Loucy (cell line): ENCODE measurements around the gene GRPEL2.

Source experiments
- H2AFZ ChIP-seq: fragments of 200-600 bp; sonication (generic); 2 replicates; pipeline ENCODE4 v1.6.0; 2016; ENCODE audit warnings: antibody characterized with exemption, mild to moderate bottlenecking, low read length, moderate library complexity
- H3F3A ChIP-seq: fragments of 200-600 bp; 2 replicates; pipeline ENCODE4 v1.6.0; 2016; ENCODE audit warnings: antibody characterized with exemption, low read depth, mild to moderate bottlenecking
- H3K27me3 ChIP-seq: fragments of 200-600 bp; sonication (generic); 2 replicates; pipeline ENCODE4 v1.6.1; 2014; ENCODE audit warnings: low read length, mild to moderate bottlenecking; ENCODE audit not compliant: insufficient read depth, poor library complexity, severe bottlenecking
- H3K36me3 ChIP-seq: fragments of 200-600 bp; sonication (generic); 2 replicates; pipeline ENCODE4 v1.6.1; 2016; ENCODE audit warnings: low read length; ENCODE audit not compliant: insufficient read depth
- H3K4me1 ChIP-seq: fragments of 200-600 bp; sonication (generic); 2 replicates; pipeline ENCODE4 v1.5.1; 2014; ENCODE audit warnings: low read length, mild to moderate bottlenecking; ENCODE audit not compliant: insufficient read depth, poor library complexity, severe bottlenecking
- H3K4me2 ChIP-seq: fragments of 200-600 bp; sonication (generic); 2 replicates; pipeline ENCODE4 v1.6.0; 2014; ENCODE audit warnings: antibody characterized with exemption, low read length, low read depth, mild to moderate bottlenecking; ENCODE audit not compliant: poor library complexity, severe bottlenecking
- H3K4me3 ChIP-seq: fragments of 200-600 bp; sonication (generic); 2 replicates; pipeline ENCODE4 v1.5.1; 2014; ENCODE audit warnings: low read length, mild to moderate bottlenecking, mixed read lengths; ENCODE audit not compliant: poor library complexity, severe bottlenecking
- H3K79me2 ChIP-seq: fragments of 200-600 bp; sonication (generic); 2 replicates; pipeline ENCODE4 v1.6.1; 2014; ENCODE audit warnings: low read length; ENCODE audit not compliant: insufficient read depth
- H3K9ac ChIP-seq: fragments of 200-600 bp; sonication (generic); 2 replicates; pipeline ENCODE4 v1.6.0; 2014; ENCODE audit warnings: mild to moderate bottlenecking, low read depth, low read length, moderate library complexity; ENCODE audit not compliant: poor library complexity, severe bottlenecking
- H3K9me2 ChIP-seq: fragments of 200-600 bp; sonication (generic); replicated peaks from 2 replicates; pipeline ENCODE4 v1.6.1; 2016; ENCODE audit warnings: low read depth, low read length, mixed read lengths
- H3K9me3 ChIP-seq: fragments of 200-600 bp; sonication (generic); 2 replicates; pipeline ENCODE4 v1.6.1; 2014; ENCODE audit warnings: mild to moderate bottlenecking, antibody characterized with exemption, low read length, low read depth; ENCODE audit not compliant: insufficient read depth
- H4K20me1 ChIP-seq: fragments of 200-600 bp; sonication (generic); 2 replicates; pipeline ENCODE4 v1.6.0; 2014; ENCODE audit warnings: antibody characterized with exemption, low read length, mild to moderate bottlenecking; ENCODE audit not compliant: insufficient read depth, poor library complexity, severe bottlenecking
- CTCF ChIP-seq: fragments of 200-600 bp; sonication (generic); conservative IDR thresholded peaks from 2 replicates; pipeline ENCODE4 v1.5.1; 2014; ENCODE audit warnings: mild to moderate bottlenecking, antibody characterized with exemption, low read length
- EZH2phosphoT487 ChIP-seq: fragments of 200-600 bp; IDR thresholded peaks from 2 replicates; pipeline ENCODE4 v1.6.1; 2018; ENCODE audit warnings: antibody characterized with exemption, mild to moderate bottlenecking, moderate library complexity, borderline replicate concordance

GRPEL2 gene

GRCh38 chr5:149402291-149402690 lies 57.0 kb downstream of the GRPEL2 start:
- no peak overlapping the region for H2AFZ ChIP-seq
- H3F3A ChIP-seq, result no peaks in the 10 kb centered on the region
- no peaks in the 10 kb centered on the region for H3K79me2 ChIP-seq
- no peak overlapping the region for H3K4me3 ChIP-seq
- no peak overlapping the region for H3K9ac ChIP-seq
- no peaks in the 10 kb centered on the region for H3K9me3 ChIP-seq
- no peak for TF ChIP-seq CTCF
- no peak for TF ChIP-seq EZH2phosphoT487
- no peaks in the 10 kb centered on the region for H3K36me3 ChIP-seq
- no peak overlapping the region for H3K4me2 ChIP-seq
- no peaks in the 10 kb centered on the region for H3K9me2 ChIP-seq
- no peaks in the 10 kb centered on the region for H3K4me1 ChIP-seq
- no peaks in the 10 kb centered on the region for H3K27me3 ChIP-seq
- no peaks in the 10 kb centered on the region for H4K20me1 ChIP-seq
